Vagina (tissue), 2 donors: ENCODE results near the gene RELCH.

ENCODE experiments used
- CTCF ChIP-seq, 3 experiments: fragments of 450-650 bp in 2 of 3; fragments of 200-600 bp in 1 of 3; sonication (generic) in 1 of 3; IDR thresholded peaks; one replicate each; pipeline ENCODE4 v1.5.1; 2017 to 2019; ENCODE audit warnings: antibody characterized with exemption in 3 of 3, mild to moderate bottlenecking in 2 of 3, moderate library complexity in 2 of 3
- POLR2A ChIP-seq, 2 donors: fragments of 450-650 bp; IDR thresholded peaks; one replicate each; pipeline ENCODE4 v1.6.1; 2017; ENCODE audit warnings: antibody characterized with exemption in 2 of 2, mild to moderate bottlenecking in 2 of 2, moderate library complexity in 2 of 2
- POLR2AphosphoS5 ChIP-seq, 2 donors: sonication (generic); formaldehyde crosslinking; IDR thresholded peaks; one replicate each; pipeline ENCODE4 v1.9.0; 2017; ENCODE audit warnings: antibody characterized with exemption in 2 of 2, mild to moderate bottlenecking in 2 of 2, low read depth in 1 of 2; ENCODE audit not compliant: insufficient read depth in 1 of 2

GRCh38 chr18:62186499-62186773, 619 bp upstream of the RELCH start:
- no peak for TF ChIP-seq POLR2A (IDR thresholded peaks at IDR 0.05)
- no peak for TF ChIP-seq CTCF (IDR thresholded peaks at IDR 0.05)
- no peak for TF ChIP-seq POLR2AphosphoS5 (IDR thresholded peaks at IDR 0.05; ENCODE audit: insufficient read depth in 1 of 2, low read depth in 1 of 2)
